Breast epithelium (tissue), 3 donors: ENCODE results near the gene SYTL3.

Experiments
- CTCF ChIP-seq, 3 donors: fragments of 450-650 bp; IDR thresholded peaks; one replicate each; pipeline ENCODE4 v1.5.1; 2016 to 2017; ENCODE audit warnings: antibody characterized with exemption in 3 of 3, mild to moderate bottlenecking in 3 of 3, moderate library complexity in 3 of 3
- POLR2A ChIP-seq: fragments of 450-650 bp; IDR thresholded peaks from one replicate; pipeline ENCODE4 v1.6.1; 2016; ENCODE audit warnings: antibody characterized with exemption, mild to moderate bottlenecking, moderate library complexity
- POLR2AphosphoS5 ChIP-seq, 3 donors: sonication (generic); formaldehyde crosslinking; IDR thresholded peaks; one replicate each; pipeline ENCODE4 v1.6.1; 2017; ENCODE audit warnings: antibody characterized with exemption in 3 of 3

- TF ChIP-seq CTCF (IDR thresholded peaks at IDR 0.05) (no peak), POLR2AphosphoS5 (IDR thresholded peaks at IDR 0.05) (no peak), POLR2A (no peak)
Observed at GRCh38 chr6:158777510-158777909, 127.7 kb downstream of the SYTL3 start.
